GM23338 (cell line): ENCODE results near the gene GAREM2.

Experiments used
- CREB1 ChIP-seq: fragments of 250-450 bp; sonication (Bioruptor Pico); IDR thresholded peaks from 2 replicates; pipeline ENCODE4 v1.5.0; 2020; ENCODE audit warnings: low read depth, mild to moderate bottlenecking, moderate library complexity
- EZH2 ChIP-seq: fragments of 200-600 bp; sonication (generic); IDR thresholded peaks from one replicate; pipeline ENCODE4 v1.8.0; 2017; ENCODE audit warnings: antibody characterized with exemption, mild to moderate bottlenecking, low read depth; ENCODE audit not compliant: unreplicated experiment
- EZH2phosphoT487 ChIP-seq: fragments of 200-600 bp; sonication (generic); IDR thresholded peaks from one replicate; pipeline ENCODE4 v1.8.1; 2018; ENCODE audit warnings: antibody characterized with exemption; ENCODE audit not compliant: unreplicated experiment
- JUNB ChIP-seq: IDR thresholded peaks from one replicate; pipeline ENCODE4 v1.6.1; 2016; ENCODE audit warnings: antibody characterized with exemption; ENCODE audit not compliant: unreplicated experiment
- NANOG ChIP-seq: IDR thresholded peaks from 2 replicates; pipeline ENCODE4 v1.6.1; 2016; ENCODE audit warnings: antibody characterized with exemption, borderline replicate concordance
- POLR2AphosphoS5 ChIP-seq: IDR thresholded peaks from 2 replicates; pipeline ENCODE4 v1.6.1; 2016; ENCODE audit warnings: antibody characterized with exemption, low read depth
- REST ChIP-seq: IDR thresholded peaks from one replicate; pipeline ENCODE4 v1.6.1; 2018; ENCODE audit warnings: antibody characterized with exemption; ENCODE audit not compliant: unreplicated experiment
- STAT1 ChIP-seq: IDR thresholded peaks from one replicate; pipeline ENCODE4 v1.6.1; 2016; ENCODE audit warnings: antibody characterized with exemption; ENCODE audit not compliant: unreplicated experiment
- ZNF114 ChIP-seq: fragments of 250-450 bp; sonication (Bioruptor Pico); IDR thresholded peaks from 2 replicates; pipeline ENCODE4 v1.5.0; 2020; ENCODE audit warnings: mild to moderate bottlenecking, moderate library complexity
- TF ChIP-seq, protein P1 (sequence below), 2 experiments: fragments of 200-600 bp in 1 of 2; sonication (generic) in 1 of 2; conservative IDR thresholded peaks; 2 replicates each; pipeline versions ENCODE4 v1.5.1 to v1.6.1; 2016 to 2017; ENCODE audit warnings: antibody characterized with exemption in 2 of 2, low read depth in 2 of 2, mild to moderate bottlenecking in 2 of 2, moderate library complexity in 1 of 2
- TF ChIP-seq, protein P2 (sequence below): IDR thresholded peaks from 2 replicates; pipeline ENCODE4 v1.6.1; 2016; ENCODE audit warnings: antibody characterized with exemption

DNA sequence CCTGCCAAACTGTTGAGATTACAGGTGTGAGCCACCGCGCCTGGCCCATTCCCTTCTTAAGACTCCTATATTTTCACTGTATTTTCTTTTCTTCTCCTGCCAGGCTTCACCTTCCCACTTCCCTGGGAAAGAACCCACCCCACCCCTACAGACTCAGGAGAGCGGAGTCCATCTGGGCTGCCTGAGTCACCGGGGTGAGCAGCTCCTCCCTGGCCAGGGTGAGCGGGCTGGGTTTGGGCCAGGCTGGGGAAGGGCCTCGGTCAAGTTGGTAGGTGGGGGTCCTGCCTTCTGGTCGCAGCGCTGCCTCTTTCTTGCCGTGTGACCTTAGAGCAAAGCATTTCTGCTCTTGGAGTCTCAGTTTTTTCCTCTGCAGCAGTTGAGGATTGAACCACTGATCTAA, 2.1 kb upstream of the GAREM2 start:
- TF ChIP-seq, protein P1, sequence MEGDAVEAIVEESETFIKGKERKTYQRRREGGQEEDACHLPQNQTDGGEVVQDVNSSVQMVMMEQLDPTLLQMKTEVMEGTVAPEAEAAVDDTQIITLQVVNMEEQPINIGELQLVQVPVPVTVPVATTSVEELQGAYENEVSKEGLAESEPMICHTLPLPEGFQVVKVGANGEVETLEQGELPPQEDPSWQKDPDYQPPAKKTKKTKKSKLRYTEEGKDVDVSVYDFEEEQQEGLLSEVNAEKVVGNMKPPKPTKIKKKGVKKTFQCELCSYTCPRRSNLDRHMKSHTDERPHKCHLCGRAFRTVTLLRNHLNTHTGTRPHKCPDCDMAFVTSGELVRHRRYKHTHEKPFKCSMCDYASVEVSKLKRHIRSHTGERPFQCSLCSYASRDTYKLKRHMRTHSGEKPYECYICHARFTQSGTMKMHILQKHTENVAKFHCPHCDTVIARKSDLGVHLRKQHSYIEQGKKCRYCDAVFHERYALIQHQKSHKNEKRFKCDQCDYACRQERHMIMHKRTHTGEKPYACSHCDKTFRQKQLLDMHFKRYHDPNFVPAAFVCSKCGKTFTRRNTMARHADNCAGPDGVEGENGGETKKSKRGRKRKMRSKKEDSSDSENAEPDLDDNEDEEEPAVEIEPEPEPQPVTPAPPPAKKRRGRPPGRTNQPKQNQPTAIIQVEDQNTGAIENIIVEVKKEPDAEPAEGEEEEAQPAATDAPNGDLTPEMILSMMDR (conservative IDR thresholded peaks at IDR 0.05; ENCODE audit: low read depth in 2 of 2) = no peak
- TF ChIP-seq REST (no peak), EZH2 (no peak), EZH2phosphoT487 (no peak), NANOG (no peak), CREB1 (CRISPR knock-in tag) (no peak), POLR2AphosphoS5 (no peak), JUNB (no peak), ZNF114 (CRISPR knock-in tag) (no peak), STAT1 (no peak)
- TF ChIP-seq, protein P2, sequence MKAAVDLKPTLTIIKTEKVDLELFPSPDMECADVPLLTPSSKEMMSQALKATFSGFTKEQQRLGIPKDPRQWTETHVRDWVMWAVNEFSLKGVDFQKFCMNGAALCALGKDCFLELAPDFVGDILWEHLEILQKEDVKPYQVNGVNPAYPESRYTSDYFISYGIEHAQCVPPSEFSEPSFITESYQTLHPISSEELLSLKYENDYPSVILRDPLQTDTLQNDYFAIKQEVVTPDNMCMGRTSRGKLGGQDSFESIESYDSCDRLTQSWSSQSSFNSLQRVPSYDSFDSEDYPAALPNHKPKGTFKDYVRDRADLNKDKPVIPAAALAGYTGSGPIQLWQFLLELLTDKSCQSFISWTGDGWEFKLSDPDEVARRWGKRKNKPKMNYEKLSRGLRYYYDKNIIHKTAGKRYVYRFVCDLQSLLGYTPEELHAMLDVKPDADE = no peak
